HT1080 (cell line): Measurements from ENCODE around the gene KIAA1328. TPM values are rescaled to one million over a fixed set of nuclear protein-coding genes. Genes with fewer than 3 reads are reported as not detected.

Experiments
- DNase-seq: peaks from one replicate; pipeline ENCODE4 v3.0.0-alpha.2; 2015; ENCODE audit warnings: low read depth
- total RNA-seq: library from RNA; depleted of rRNA; stranded (reverse); fragments of >200 nt; shearing (Covaris generic); gene quantifications from 2 replicates; pipeline ENCODE4 v1.2.3, GENCODE V29; 2014; rRNA removed

Gene KIAA1328
- total RNA-seq, 1 experiment from 2014 or later, result 1.2 TPM

DNA sequence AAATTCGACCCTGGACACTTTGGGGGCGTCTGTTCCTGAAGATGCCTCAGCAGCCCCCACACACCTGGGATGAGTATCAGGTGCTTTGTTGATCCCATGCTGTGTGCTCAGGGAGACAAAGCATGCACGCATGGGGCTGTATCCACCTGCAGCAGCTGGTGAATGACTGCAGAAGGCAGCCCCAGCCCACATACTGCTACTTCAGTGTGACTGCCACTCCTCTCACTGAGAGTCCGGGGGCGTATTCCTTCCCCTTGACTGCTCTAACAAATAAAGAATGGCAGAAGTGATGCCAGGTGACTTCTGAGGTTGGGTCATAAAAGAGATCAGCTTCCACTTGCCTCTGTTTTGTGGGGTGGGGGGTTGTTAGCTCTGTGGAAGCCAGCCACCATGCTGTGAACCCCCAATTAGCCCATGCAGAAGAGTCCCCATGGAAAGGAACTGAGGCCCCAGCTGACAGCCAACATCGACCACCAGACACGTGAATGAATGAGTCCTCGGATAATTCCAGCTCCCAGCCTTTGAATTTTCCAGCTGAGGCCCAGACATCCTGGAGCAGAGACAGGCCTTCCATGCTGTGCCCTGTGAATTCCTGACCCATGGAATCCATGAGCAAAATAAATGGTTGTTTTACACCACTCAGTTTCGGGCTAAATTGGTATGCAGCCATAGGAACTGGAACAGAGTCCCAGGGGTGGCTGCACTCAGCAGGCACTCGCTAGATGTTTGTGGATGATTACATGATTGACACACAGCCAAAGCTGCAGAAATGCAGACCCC, 447.4 kb downstream of the KIAA1328 start:
- DNase-seq, result no peak

GRCh38 chr18:37277804-37278203, 448.9 kb downstream of the KIAA1328 start:
- no peak for DNase-seq

Other genes with a start within 250 kb of the KIAA1328 start
- 114 and 123 TPM in 2 replicates for gene TPGS2, start 125 bp upstream of the KIAA1328 start, total RNA-seq